Raji (cell line): Measurements from ENCODE around the gene TEX11.

Source experiments
- POLR2A ChIP-seq: IDR thresholded peaks from 2 replicates; pipeline ENCODE4 v1.6.1; 2011; ENCODE audit warnings: low read depth, low read length, control low read depth; ENCODE audit not compliant: insufficient read depth

Gene TEX11

GRCh38 chrX:70769659-70770227 lies 138.8 kb downstream of the TEX11 start:
- TF ChIP-seq POLR2A, result no peak

GRCh38 chrX:70762285-70762684 lies 146.2 kb downstream of the TEX11 start:
- TF ChIP-seq POLR2A, result no peak

- TF ChIP-seq POLR2A, result no peak
These were observed 152.7 kb downstream of the TEX11 start for GRCh38 chrX:70755850-70756249.

GRCh38 chrX:70754169-70754848 lies 154.2 kb downstream of the TEX11 start:
- no peak for TF ChIP-seq POLR2A

GRCh38 chrX:70720721-70721120 lies 187.8 kb downstream of the TEX11 start:
- no peak for TF ChIP-seq POLR2A

GRCh38 chrX:70694339-70695122 lies 214.0 kb downstream of the TEX11 start:
- no peak for TF ChIP-seq POLR2A

- no peak for TF ChIP-seq POLR2A
These were observed 233.2 kb downstream of the TEX11 start for GRCh38 chrX:70675284-70675683.

GRCh38 chrX:70672326-70672725 lies 236.2 kb downstream of the TEX11 start:
- TF ChIP-seq POLR2A, result no peak

- no peak for TF ChIP-seq POLR2A
These were observed 239.4 kb downstream of the TEX11 start for GRCh38 chrX:70669120-70669519.

GRCh38 chrX:70664726-70665125 lies 243.8 kb downstream of the TEX11 start:
- TF ChIP-seq POLR2A, result no peak

- TF ChIP-seq POLR2A, result no peak
These were observed 252.2 kb downstream of the TEX11 start for GRCh38 chrX:70656304-70656703.

GRCh38 chrX:70636218-70636617 lies 272.3 kb downstream of the TEX11 start:
- no peak for TF ChIP-seq POLR2A

- TF ChIP-seq POLR2A, result no peak
These were observed 272.8 kb downstream of the TEX11 start for GRCh38 chrX:70635669-70636068.

GRCh38 chrX:70635227-70635626 lies 273.3 kb downstream of the TEX11 start:
- TF ChIP-seq POLR2A, result no peak

GRCh38 chrX:70621743-70622142 lies 286.8 kb downstream of the TEX11 start:
- TF ChIP-seq POLR2A, result no peak

GRCh38 chrX:70618467-70618866 lies 290.0 kb downstream of the TEX11 start:
- no peak for TF ChIP-seq POLR2A
